ENCODE measurements around the gene GRK1.

The GRK1 gene

DNA sequence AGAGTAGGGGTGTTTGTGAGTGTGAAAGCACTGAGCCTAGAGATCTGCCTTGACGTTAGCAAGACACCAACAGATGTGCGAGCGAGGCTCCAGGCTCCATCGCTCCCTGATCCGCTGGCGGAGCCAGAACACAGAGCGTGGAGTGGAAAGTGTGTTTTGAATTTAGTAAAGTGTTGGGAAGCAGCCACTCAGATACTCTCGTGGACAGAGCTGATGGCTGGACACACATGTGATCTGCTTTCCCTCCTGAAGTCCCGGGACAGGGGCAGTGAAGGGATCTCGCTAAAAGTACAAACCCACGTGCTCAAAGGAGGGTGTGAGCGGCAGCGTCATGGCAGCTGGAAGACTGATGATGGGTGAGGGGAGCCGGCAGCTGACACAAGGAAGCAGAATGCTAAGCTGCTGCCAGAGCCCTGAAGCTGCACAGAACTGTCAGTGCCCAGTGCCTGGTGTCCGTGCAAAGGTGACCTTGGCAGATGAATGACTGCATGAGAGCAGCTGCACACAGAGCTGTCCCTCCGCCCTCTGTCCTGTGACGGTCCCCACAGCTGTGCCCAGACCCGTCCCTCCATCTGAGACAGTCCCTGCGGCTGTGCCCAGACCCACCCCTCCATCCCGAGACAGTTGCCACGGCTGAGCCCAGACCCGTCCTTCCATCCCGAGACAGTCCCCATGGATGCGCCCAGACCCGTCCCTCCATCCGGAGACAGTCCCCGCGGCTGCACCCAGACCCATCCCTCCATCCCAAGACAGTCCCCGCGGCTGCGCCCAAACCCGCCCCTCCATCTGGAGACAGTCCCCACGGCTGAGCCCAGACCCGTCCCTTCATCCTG is 62.4 kb downstream of the GRK1 start:
- no peak for DNase-seq (ENCODE audit: low read depth in 2 of 2)

DNA sequence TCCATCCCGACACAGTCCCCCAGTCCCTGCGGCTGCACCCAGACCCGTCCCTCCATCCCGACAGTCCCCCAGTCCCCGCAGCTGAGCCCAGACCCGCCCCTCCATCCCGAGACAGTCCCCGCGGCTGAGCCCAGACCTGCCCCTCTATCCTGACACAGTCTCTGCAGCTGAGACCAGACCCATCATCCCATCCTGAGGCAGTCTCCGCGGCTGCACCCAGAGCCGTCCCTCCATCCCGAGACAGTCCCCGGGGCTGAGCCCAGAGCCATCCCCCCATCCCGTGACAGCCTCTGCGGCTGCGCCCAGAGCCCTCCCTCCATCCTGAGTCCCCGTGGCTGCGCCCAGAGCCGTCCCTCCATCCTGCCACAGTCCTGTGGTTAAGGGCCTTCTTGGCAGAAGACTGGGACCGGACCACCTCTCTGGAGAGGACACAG is 63.3 kb downstream of the GRK1 start:
- DNase-seq (ENCODE audit: low read depth in 2 of 2) = no peak

DNA sequence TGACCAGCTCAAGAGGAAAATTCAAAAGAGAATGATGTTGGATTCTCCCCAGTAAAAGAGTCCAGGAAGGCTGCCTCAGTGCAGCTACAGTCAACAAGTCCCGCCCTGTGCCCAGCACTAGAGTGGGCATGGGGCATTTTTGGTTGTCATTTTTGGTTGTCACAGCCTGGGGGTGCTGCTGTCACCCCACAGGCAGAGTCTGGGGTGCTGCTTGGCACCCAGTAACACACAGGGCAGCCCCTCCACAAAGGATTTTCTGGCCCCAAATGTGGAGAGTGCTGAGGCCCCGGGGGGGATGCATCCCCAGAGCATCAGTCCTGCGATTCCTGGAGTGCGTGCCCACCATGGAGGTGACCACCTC is 63.8 kb downstream of the GRK1 start:
- DNase-seq (ENCODE audit: low read depth in 2 of 2) = no peak

DNA sequence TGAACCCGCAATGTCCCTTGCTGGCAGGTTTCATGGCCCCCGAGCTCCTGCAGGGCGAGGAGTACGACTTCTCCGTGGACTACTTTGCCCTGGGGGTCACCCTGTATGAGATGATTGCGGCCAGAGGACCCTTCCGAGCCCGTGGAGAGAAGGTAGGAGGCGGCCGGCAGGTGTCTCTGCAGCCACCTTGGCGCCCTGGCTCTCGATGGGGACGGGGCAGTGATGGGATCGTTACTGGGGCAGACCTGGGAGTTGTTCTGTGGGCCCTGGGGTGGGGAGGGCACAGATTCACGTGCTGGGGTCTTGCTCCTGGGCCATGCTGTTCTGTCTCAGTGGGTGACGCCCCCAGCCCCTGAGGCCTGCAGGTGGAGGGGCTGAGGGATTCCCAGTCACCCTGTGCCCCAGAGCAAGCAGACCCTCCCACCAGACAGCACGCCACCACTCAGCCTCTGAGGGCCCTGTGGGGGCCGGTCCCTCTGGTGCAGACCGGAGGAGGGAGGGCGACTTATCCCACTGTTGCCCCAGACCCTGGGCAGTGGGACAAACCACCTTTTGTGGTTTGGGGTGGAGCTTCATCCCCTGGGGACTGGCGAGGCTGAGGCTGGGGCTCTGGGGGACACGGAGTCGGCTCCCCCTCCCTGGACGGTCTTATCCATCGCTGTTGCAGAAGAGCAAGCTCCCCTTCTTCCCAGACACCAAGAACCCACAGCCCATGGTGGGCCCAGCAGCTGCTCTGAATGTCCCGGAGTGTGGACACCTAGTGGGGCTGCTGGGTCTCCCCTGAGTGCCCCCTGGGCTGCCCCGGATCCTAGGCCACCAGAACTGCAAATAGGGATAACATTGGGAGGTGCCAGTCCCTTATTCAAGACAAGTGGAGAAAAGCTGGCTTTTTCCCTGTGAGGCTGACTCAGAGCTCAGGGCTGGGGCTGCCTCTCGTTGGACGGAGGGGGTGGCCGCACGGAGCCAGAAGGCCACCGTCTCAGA is 64.5 kb downstream of the GRK1 start:
- no peak for DNase-seq (ENCODE audit: low read depth in 2 of 2)

GRCh38 chr13:113732176-113732960 is 65.3 kb downstream of the GRK1 start:
- DNase-seq (ENCODE audit: low read depth in 2 of 2) = no peak

DNA sequence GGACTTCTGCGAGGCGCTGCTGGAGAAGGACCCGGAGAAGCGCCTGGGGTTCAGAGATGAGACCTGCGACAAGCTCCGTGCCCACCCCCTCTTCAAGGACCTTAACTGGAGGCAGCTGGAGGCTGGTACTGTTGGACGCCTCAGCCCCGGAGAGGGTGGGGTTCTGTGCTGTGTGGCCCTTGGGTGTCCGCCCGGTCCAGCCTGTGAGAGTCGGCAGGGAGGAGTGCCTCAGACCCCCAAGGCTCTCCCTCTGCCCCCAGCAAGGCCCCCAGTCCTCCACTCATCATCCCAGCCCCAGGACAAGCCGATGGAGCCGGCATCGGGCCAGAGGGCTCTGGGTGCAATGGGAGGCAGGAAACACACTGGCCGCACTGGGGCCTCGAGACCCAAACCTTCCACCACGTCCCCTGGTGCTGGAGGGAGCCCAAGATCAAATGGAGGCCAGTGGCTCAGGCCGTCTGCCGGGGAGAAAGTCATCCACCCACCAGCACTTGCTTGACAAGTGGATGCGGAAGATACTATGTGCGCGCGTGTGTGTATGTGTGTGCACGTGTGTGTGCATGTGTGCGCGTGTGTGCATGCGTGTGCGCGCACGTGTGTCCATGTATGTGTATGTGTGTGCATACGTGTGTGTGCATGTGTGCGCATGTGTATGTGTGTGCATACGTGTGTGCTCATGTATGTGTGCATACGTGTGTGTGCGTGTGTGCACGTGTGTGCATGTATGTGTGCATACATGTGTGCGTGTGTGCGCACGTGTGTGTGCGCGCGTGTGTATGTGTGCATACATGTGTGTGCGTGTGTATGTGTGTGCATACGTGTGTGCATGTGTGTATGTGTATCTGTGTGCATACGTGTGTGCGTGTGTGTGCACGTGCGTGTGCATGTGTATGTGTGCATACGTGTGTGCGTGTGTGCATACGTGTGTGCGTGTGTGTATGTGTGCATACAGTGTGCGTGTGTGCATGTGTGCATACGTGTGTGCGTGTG is 66.2 kb downstream of the GRK1 start:
- no peak for DNase-seq (ENCODE audit: low read depth in 2 of 2)

GRCh38 chr13:113734099-113734825 is 67.2 kb downstream of the GRK1 start:
- DNase-seq (ENCODE audit: low read depth in 2 of 2) = no peak

- DNase-seq (ENCODE audit: low read depth in 2 of 2) = no peak
These were observed 67.8 kb downstream of the GRK1 start for GRCh38 chr13:113734826-113735125.

DNA sequence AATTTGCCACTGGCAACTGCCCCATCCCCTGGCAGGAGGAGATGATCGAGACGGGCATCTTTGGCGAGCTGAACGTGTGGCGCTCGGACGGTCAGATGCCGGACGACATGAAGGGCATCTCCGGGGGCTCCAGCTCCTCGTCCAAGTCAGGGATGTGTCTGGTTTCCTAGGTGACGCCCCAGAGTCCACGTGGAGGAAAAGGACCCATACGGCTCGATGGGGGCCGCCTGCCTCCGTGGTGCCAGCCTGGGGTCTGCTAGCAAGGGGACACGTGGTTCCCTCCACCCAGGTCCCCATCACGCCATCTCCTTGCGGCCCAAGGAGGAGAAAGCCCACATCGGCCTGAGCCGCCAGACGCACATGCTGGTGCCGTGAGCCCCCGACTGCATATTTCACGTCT is 68.2 kb downstream of the GRK1 start:
- DNase-seq (ENCODE audit: low read depth in 2 of 2) = no peak

DNA sequence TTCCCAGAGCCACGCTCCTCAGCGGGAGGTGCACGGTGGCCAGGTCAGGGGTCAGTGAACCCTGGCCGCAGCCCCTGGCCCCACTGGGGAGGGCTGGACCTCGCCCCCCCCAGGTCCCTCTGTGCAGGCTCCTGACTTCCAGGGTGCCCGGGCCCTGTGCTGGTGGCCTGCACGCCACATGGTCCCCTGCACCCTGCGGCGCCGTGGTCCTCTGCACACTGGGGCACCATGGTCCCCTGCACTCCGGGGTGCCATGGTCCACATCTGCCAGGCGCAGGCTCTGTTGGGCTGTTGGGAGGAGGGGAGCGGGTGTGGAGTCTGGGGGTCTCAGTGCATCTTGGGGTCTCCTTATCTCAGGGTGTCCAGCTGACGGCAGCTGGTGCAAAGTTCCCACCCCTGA is 68.7 kb downstream of the GRK1 start:
- no peak for DNase-seq (ENCODE audit: low read depth in 2 of 2)

DNA sequence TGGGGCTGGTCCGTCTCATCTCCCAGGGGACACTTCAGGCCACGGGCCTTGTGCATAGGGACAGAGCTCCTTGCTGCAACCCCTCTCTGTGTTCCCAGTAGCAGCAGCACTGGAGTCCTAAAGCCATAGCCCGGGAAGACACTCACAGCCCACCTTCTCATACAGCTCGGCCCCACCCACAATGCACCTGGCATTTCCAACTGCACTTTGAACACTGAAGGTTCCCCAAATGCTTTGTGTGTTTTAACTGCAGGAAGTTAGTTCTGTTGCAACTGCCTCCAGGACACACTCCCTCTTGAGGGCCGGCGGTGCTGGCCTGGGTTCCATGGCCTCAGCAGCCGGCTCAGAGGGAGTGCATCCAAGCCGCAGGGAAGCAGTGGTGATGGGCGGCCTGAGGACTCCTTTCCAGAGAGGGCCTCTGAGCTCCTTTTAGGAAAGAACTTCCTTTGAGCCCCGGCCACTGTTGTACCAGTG is 69.3 kb downstream of the GRK1 start:
- no peak for DNase-seq (ENCODE audit: low read depth in 2 of 2)

- DNase-seq (ENCODE audit: low read depth in 2 of 2) = no peak
These were observed 70.8 kb downstream of the GRK1 start for GRCh38 chr13:113737803-113738202.

DNA sequence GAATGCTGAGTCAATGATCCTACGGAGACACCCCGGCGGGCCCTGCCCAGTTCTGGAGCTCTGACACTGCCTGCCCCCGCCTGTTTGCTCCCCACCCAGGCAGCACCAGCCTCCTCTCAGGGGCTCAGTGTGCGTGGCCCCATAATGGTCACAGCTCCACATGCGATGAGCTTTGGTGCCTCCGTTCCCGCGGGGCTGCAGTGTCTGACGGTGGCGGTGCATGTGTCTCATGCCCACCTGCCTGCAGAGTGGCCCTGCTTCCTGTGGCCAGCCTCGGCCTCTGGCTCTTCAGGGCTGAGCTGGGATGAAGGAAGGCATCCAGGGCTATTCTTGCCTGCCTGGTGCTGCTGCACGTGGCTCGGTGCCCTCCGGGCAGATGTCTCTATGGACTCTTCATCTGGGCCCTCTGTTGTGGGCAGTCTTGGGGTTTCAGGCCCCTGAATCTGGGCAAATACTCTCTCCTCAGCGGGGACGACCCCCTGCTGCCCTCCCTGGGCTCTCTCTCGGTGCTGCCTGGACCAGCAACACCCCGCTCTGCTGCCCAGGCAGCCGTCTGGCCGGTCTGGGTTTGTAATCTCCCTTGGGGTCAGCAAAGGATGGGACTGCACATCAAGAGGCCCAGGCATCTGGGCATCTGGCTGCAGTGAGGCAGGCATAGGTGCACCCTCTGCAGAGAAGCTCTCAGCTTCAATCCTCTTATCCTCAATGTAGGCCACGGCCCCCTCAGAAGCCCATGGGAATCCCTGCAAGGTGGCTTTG is 72.7 kb downstream of the GRK1 start:
- DNase-seq (ENCODE audit: low read depth in 2 of 2) = no peak

DNA sequence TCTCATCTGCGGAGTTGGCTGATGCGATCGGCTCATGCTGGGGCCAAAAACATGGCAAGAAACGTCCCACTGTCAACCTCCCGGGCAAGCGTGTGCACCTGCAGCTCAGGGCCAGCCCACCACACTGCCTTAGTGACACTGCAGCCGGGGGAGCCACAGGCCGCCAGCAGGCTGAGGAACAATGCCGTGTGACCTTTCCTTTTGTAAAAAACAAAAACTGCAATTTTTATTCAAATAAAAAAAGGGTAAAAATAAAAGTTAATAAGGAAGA is 73.2 kb downstream of the GRK1 start:
- DNase-seq (ENCODE audit: low read depth in 2 of 2) = no peak

- no peak for DNase-seq (ENCODE audit: low read depth in 2 of 2)
These were observed 73.6 kb downstream of the GRK1 start for GRCh38 chr13:113740661-113741060.

DNA sequence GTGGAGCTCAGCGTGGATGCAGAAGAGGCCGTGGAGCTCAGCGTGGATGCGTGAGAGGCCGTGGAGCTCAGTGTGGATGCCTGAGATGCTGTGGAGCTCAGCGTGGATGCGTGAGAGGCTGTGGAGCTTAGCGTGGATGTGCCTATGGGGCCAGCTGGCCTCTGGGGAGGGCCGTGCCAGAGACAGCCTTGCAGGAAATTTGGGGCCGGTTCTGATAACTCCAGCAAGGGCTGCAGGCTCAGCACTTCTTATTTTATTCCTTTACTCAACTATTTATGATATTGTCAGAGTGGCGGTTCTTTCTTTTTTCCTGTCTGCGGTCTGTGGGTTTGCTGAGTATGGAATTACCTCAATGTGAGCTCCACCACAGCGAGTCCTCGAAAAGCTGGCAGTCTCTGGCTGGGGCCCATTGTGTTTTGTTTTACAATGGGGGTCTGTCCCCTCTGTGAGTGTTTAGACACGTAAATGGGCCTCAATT is 74.2 kb downstream of the GRK1 start:
- DNase-seq (ENCODE audit: low read depth in 2 of 2) = no peak

- DNase-seq (ENCODE audit: low read depth in 2 of 2) = no peak
These were observed 75.0 kb downstream of the GRK1 start for GRCh38 chr13:113742000-113742441.

DNA sequence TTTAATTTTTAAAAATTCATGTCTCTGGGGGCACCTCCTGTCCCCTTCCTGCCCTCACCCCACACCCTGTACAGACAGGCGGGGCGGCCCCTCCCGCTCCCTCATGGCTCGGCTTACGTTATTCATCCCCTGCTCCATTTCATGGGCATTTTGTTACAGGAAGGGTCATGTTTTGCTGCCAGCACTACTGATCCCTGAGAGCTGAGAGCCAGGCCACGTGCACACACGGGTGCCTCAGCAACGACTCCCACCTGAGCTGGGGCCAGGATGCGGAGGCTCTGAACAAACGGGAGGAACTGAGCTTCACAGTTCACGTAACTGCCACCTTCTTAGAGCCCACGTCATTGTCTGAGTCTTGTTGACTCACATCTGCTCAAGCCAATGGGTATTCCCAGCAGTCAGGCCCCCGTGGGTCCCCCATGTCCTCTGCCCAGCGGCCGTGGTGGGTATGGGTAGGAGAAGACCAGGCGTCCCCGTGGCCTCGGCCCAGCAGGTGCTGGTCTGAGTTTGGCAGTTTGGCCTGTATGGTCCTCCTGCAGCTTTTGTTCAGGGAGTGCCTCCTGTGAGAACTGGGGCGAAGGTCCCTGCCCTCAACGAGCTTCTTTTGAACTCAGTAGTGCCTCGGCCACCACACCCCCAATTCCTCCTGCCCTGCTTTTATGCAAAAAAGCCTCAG is 75.6 kb downstream of the GRK1 start:
- DNase-seq (ENCODE audit: low read depth in 2 of 2) = no peak

All from stimulated activated CD8-positive, alpha-beta memory T cell treated with anti-CD3 and anti-CD28 coated beads, Interleukin-7, amount 100 ng/mL, for 4 hours (primary cell).